Adrenal gland (tissue), 5 donors: ENCODE data around the gene IGF2R.

ENCODE experiments used
- CTCF ChIP-seq, 6 experiments: fragments of 450-650 bp in 4 of 6; fragments of 200-600 bp in 2 of 6; sonication (generic) in 1 of 6; IDR thresholded peaks; 1 replicate in 5 of 6; 2 replicates in 1 of 6; pipeline versions ENCODE4 v1.5.1 to v1.8.0; 2016 to 2021; ENCODE audit warnings: antibody characterized with exemption in 6 of 6, mild to moderate bottlenecking in 2 of 6, moderate library complexity in 1 of 6
- POLR2A ChIP-seq, 2 donors: fragments of 450-650 bp; IDR thresholded peaks; one replicate each; pipeline ENCODE4 v1.6.1; 2017; ENCODE audit warnings: antibody characterized with exemption in 2 of 2, mild to moderate bottlenecking in 2 of 2, moderate library complexity in 1 of 2
- donor health status: DM: no; HTN: no; CAD: no.

GRCh38 chr6:160156842-160157241 is 188.0 kb downstream of the IGF2R start:
- TF ChIP-seq CTCF (IDR thresholded peaks at IDR 0.05) (no peak), POLR2A (IDR thresholded peaks at IDR 0.05) (no peak)
